Stimulated activated CD8-positive, alpha-beta memory T cell treated with anti-CD3 and anti-CD28 coated beads, Interleukin-7, amount 100 ng/mL, for 4 hours (primary cell): ENCODE results near the gene HDAC1.
"Not testable (repeated sequence)": the region's sequence is repeated elsewhere in the genome, so short reads cannot be mapped to it uniquely, and the experiment has no call there.

ENCODE experiments used
- DNase-seq, 2 donors: peaks; one replicate each; pipeline ENCODE4 v3.0.0-alpha.2; 2020; ENCODE audit warnings: low read depth in 2 of 2

HDAC1 gene

GRCh38 chr1:32349211-32349708 lies 57.4 kb downstream of the HDAC1 start:
- DNase-seq = no peak

GRCh38 chr1:32350785-32351398 lies 59.0 kb downstream of the HDAC1 start:
- peak; percentile 55 to 69 for DNase-seq

GRCh38 chr1:32351399-32352238 lies 59.7 kb downstream of the HDAC1 start:
- peak; percentile 84 for DNase-seq

- no peak for DNase-seq
Measured at GRCh38 chr1:32352239-32352745, 60.4 kb downstream of the HDAC1 start.

GRCh38 chr1:32352831-32353383 lies 61.0 kb downstream of the HDAC1 start:
- DNase-seq = no peak

GRCh38 chr1:32353431-32353830 lies 61.5 kb downstream of the HDAC1 start:
- DNase-seq = no peak

GRCh38 chr1:32353886-32354570 lies 62.1 kb downstream of the HDAC1 start:
- no peak for DNase-seq

GRCh38 chr1:32355778-32356177 lies 63.9 kb downstream of the HDAC1 start:
- not testable (repeated sequence) for DNase-seq

GRCh38 chr1:32356478-32356877 lies 64.6 kb downstream of the HDAC1 start:
- no peak for DNase-seq

- DNase-seq = no peak
Measured at GRCh38 chr1:32357614-32358013, 65.7 kb downstream of the HDAC1 start.

GRCh38 chr1:32358435-32358834 lies 66.6 kb downstream of the HDAC1 start:
- no peak for DNase-seq

- no peak for DNase-seq
Measured at GRCh38 chr1:32361308-32361673, 69.4 kb downstream of the HDAC1 start.

- no peak for DNase-seq
Measured at GRCh38 chr1:32361674-32362473, 70.0 kb downstream of the HDAC1 start.

GRCh38 chr1:32362474-32363313 lies 70.8 kb downstream of the HDAC1 start, which contains the start of the genes FAM229A and TSSK3:
TSS of gene FAM229A (minus strand) at chr1:32362485. CDS start at chr1:32362091, 394 bp downstream.
TSS of gene TSSK3 (plus strand) at chr1:32362539. CDS start at chr1:32362702, 163 bp downstream.
- no peak for DNase-seq

GRCh38 chr1:32363713-32364112 lies 71.8 kb downstream of the HDAC1 start:
- no peak for DNase-seq

GRCh38 chr1:32364836-32365235 lies 73.0 kb downstream of the HDAC1 start:
- DNase-seq = no peak

GRCh38 chr1:32365445-32365844 lies 73.6 kb downstream of the HDAC1 start:
- DNase-seq = no peak

- no peak for DNase-seq
Measured at GRCh38 chr1:32367912-32368635, 76.2 kb downstream of the HDAC1 start.

- no peak for DNase-seq
Measured at GRCh38 chr1:32372149-32372756, 80.4 kb downstream of the HDAC1 start.
